ENCODE measurements around the gene FXR2.
A peak's percentile ranks its signal among the peaks of the same experiment; 100 is the strongest.
"Not testable (repeated sequence)": the region's sequence is repeated elsewhere in the genome, so short reads cannot be mapped to it uniquely, and the experiment has no call there.

Gene FXR2

DNA sequence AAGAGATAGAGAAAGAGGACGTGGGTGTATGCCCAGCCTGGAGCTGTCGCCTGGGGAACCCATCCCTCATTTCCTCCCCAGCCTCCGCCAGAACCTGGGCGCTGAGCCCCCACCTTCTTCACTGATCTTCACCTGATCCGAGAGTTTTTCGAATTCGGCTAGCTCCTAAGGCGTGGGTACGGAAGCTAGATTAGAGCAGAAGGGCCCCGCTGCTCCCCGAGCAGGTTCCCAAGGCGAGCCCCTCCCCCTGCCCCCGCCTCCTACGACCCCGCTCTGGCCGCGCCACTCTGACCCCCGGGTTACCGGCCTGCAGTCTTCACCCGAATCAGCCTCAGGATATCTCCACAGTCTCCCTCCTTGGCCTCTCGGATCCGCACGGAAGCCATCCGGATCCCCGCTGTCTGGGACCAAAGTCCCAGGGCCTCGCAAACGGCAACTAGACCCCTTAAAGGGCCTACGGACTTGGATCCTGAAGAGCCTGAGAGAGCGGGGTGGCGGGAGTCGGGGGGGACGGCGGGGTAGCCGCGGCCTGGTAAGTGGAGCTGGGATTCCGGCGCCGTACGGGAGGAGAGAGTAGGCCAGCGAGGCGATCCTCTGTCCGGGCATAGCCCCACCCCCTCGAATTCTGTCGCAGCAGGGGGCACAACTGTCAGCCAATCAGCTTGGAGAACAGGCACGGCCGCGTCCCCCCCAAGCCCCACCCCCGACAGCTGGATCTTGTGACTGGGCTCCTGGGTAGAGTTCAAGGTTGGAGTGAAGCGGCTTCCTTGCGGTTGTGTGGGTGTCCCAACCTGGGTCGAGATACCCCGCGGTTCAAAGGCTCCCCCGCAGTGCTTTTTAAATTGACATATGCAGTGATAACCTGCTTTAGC is 12.8 kb upstream of the FXR2 start, which contains the start of gene SAT2:
Gene SAT2 (minus strand): TSS at position 572 of the 872 bp plus-strand sequence. CDS start 186 bp downstream, at position 386.
- peak; percentile 78 for FAIRE-seq

- no peak for FAIRE-seq
These were observed 12.2 kb upstream of the FXR2 start for GRCh38 chr17:7626956-7627249.

GRCh38 chr17:7626307-7626706 is 11.6 kb upstream of the FXR2 start:
- no peak for FAIRE-seq

DNA sequence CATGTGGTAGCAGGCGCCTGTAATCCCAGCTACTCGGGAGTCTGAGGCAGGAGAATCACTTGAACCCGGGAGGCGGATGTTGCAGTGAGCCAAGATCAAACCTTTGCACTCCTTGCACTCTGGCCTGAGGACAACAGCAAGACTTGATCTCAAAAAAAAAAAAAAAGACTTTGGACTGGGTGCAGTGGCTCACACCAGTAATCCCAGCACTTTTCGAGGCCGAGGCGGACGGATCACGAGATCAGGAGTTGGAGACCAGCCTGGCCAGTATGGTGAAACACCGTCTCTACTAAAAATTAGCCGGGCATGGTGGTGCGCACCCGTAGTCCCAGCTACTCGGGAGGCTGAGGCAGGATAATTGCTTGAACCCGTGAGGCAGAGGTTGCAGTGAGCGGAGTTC is 11.1 kb upstream of the FXR2 start:
- FAIRE-seq, result not testable (repeated sequence)

- no peak for FAIRE-seq
These were observed 9.0 kb upstream of the FXR2 start for GRCh38 chr17:7623661-7624060.

DNA sequence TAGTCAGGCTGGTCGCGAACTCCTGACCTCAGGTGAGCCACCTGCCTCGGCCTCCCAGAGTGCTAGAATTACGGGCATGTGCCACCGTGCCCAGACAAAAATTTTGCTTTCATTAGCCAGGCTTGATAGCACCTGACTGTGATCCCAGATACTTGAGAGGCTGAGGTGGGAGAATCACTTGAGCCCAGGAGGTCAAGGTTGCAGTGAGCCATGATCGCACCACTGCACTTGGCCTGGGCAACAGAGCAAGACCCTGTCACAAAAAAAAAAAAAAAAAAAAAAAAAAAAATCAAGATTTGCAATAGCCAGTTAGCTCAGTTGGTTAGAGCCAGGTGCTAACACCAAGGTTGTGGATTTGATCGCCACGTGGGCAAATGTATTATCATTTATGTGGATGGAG is 6.1 kb upstream of the FXR2 start:
- FAIRE-seq, result no peak

GRCh38 chr17:7618608-7619007 is 3.9 kb upstream of the FXR2 start:
- FAIRE-seq, result no peak

GRCh38 chr17:7615265-7615747 is 609 bp upstream of the FXR2 start:
- FAIRE-seq, result no peak

- FAIRE-seq, result no peak
These were observed 800 bp downstream of the FXR2 start for GRCh38 chr17:7613769-7614424.

DNA sequence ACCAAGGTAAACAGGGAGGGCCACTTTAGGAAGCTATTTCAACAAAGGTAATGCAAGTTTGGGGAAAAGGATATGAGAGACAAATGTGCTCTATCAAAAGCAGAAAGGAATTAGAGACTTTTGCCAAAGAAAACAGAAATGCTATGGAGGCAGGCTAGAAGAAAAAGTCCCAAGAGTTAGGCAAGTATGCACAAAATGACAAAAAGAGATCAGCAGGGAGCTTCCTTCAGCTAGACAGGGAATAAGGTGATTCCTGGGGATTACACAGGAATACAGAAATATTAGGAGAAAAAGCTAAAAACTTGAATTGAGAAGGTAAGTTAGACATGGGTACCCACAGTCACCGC is 2.4 kb downstream of the FXR2 start:
- no peak for FAIRE-seq

GRCh38 chr17:7611635-7612293 is 2.9 kb downstream of the FXR2 start:
- no peak for FAIRE-seq

DNA sequence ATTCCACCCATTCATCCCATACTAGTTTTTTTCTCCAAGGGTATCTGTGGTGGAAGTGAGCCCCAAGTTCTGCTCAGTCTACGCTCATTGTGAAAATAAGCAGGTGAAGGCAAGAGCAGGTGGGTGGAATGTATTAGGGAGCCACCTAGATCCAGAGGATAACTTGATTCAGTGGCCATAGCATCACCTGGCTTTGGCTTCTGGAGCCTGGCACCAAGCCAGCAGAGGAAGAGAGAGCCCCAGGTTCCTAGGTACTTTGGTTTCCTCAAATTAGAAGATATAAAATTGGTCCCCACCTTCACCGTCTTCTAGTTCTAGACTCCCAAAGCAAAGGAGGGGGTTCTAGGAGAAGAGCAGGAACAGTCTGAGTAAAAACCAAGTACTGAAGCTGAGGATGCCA is 4.1 kb downstream of the FXR2 start:
- FAIRE-seq, result no peak

DNA sequence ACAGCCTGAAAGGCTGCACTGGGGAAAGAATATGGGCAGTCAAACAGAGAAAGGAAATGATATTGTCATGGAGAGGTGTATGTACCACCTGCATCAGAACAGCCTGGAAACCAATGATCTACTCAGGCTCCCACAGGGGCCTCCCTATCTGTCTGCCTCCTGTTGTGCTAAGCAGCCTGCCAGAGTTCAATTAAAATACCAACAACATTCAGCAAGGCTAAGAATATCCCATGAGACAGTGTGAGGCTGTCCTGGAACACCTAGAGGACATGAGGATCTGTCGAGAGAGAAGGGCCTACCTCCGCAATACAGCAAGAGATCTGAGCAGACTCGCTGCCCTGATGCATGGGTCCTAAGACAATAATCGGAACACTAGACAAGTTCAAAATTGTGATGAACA is 8.4 kb downstream of the FXR2 start:
- FAIRE-seq, result no peak

GRCh38 chr17:7597561-7597960 is 17.1 kb downstream of the FXR2 start:
- FAIRE-seq, result not testable (repeated sequence)

DNA sequence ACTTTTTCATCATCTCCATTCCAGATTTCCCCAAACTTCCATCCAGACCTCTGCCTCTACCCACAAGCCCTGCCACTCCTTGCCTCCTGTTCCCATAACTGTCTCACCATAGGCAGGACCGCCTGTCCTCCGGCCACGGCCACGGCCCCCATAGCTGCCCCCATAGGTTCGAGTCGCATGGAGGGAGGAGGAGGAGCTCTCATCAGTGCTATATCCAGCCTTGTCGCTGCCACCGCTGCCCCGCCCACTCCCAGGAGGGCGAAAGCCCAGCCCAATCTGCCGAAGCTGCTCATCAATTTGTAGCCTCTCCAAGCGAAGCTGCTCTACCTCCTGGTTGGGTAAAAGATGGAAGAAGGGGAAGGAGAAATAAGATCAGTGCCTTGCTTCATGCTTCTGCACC is 21.4 kb downstream of the FXR2 start:
- FAIRE-seq, result no peak

- no peak for FAIRE-seq
These were observed 22.2 kb downstream of the FXR2 start for GRCh38 chr17:7592422-7593021.

DNA sequence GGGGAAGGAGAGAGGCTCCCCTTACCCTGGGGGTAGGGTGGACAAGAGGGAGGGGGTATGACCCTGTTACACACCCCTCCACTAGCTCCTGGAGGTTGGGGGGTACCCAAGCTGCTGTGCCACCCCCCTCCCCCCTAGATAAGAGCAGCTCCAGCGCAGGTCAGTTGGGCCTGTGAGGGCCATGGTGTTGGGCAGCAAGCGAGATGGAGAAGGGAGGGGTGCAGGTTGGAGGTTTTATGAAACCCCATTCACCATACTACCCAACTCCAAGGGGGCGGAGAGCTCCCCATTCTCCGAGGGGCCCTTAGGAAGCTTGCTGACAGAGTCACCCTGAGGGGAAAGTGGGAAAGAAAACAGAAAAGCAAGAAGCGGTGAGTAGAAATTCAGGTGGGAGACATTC is 23.1 kb downstream of the FXR2 start:
- no peak for FAIRE-seq

DNA sequence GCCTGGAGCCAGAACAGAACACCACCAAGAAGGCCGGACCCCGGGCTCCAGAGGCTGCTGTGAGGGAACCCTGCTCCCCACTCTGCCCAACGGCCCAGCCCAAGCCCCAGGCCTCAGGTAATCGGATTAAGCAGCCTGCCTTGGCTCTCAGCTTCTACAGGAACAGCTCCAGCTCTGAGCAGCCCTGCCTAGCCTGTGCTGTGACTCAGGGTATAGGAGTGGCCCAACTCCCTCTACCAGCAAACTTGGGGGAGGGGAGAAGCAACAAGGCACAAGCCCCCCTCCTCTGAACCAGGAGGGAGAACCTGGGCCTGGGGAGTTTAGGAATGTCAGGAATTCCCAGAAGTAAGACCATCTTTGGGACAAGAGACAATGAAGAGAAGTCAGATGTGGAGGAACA is 24.0 kb downstream of the FXR2 start:
- FAIRE-seq, result no peak

DNA sequence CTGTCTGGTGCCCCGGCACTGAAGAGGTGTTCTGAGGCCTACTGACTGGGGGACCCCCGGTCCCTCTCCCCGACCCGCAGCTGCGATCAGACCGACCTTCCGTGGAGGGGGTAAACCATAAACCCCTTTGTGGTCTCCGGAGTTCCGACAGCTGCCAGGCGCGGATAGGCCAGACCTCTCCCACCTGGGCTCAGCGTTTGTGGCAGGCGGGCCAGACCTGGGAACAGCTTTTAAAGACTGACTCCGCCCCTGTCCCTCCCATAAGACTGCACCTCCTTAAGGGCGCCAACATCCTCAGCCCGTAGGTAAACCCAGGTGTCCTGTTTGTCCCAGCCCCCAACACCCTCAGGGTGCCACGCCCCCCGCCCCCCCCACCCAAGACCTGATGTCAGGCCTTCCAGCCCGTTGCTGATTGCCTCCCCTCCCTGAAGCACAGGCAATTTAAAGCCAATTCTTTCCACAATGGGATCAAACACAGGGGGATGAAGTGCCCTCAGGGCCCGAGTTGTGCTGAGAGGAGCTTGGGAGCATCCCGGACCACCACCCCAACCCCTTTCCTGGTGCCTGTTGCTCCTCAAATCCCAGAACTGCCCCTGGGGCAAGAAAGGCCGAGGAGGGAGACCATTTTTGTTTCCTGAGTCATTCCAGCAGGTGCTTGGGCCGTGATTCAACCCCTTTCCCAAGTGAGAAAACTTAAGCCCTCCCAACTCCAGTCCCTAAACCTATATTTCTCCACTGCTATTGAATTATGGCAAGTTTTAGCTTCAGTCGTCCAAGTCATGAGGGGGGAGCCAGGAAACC is 24.6 kb downstream of the FXR2 start, which contains the start of gene SOX15:
Gene SOX15 (minus strand): TSS at position 204 of the 801 bp plus-strand sequence. CDS start 418 bp downstream, outside the sequence.
- FAIRE-seq, result no peak

DNA sequence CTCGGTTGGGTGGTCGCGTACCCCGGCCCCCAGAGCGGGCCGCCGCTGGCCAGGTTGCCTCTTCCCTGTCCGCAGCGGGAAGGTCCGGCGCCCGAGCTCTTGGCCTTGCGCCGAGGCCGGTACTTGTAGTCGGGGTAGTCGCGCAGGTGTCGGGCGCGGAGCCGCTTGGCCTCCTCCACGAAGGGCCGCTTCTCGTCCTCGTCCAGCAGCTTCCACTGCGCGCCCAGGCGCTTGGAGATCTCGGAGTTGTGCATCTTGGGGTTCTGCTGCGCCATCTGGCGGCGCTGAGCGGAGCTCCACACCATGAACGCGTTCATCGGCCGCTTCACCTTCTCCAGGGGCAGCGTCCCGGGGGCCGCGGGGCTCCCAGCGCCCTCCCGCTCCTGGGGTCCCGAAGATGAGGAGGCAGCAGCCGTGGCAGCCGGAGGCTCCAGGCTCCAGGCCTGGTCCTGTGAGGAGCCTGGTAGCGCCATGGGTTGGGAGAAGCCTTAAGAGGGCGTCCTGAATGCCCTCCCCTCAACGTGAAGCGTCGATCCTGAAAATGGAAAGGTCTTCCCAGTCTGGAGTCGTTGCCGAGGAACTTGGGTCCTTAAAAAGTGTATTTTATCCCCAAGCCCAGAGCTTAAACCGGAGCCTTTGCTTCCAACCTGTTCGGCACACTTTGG is 25.4 kb downstream of the FXR2 start:
- FAIRE-seq, result no peak

GRCh38 chr17:7588553-7589203 is 26.0 kb downstream of the FXR2 start:
- no peak for FAIRE-seq

Data from endometrium (tissue), 2 donors.